DND-41 (cell line): ENCODE measurements around the gene MX2.

Experiments used
- EZH2 ChIP-seq: IDR thresholded peaks from 3 replicates; pipeline ENCODE4 v1.6.1; 2012; ENCODE audit warnings: borderline replicate concordance, low read depth, mild to moderate bottlenecking, moderate library complexity, low read length, inconsistent platforms; ENCODE audit not compliant: severe bottlenecking
- TF ChIP-seq, protein P1 (sequence below): IDR thresholded peaks from 2 replicates; pipeline ENCODE4 v1.5.1; 2012; ENCODE audit warnings: borderline replicate concordance, low read length, moderate library complexity, mild to moderate bottlenecking; ENCODE audit not compliant: poor library complexity, severe bottlenecking; ENCODE audit errors: extremely low read depth

DNA sequence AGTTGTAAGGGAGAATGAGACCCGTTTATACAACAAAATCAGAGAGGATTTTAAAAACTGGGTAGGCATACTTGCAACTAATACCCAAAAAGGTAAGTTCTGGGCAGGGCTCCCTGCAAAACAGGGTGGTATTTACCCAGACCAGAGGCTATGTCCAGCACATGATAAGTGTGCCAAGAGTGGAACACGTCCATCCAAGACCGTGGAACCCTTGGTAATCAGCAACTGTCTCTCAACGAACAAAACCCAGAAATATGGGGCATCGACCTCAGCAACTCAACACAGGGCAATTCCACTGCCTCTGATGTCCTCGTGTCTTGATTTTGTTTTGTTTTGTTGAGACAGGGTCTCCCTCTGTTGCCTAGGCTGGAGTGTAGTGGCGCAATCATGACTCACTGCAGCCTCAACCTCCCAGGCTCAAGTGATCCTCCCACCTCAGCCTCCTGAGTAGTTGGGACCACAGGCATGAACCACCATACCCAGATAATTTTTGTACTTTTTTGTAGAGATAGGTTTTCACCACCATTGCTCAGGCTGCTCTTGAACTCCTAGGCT, 37.5 kb downstream of the MX2 start:
- TF ChIP-seq, protein P1, sequence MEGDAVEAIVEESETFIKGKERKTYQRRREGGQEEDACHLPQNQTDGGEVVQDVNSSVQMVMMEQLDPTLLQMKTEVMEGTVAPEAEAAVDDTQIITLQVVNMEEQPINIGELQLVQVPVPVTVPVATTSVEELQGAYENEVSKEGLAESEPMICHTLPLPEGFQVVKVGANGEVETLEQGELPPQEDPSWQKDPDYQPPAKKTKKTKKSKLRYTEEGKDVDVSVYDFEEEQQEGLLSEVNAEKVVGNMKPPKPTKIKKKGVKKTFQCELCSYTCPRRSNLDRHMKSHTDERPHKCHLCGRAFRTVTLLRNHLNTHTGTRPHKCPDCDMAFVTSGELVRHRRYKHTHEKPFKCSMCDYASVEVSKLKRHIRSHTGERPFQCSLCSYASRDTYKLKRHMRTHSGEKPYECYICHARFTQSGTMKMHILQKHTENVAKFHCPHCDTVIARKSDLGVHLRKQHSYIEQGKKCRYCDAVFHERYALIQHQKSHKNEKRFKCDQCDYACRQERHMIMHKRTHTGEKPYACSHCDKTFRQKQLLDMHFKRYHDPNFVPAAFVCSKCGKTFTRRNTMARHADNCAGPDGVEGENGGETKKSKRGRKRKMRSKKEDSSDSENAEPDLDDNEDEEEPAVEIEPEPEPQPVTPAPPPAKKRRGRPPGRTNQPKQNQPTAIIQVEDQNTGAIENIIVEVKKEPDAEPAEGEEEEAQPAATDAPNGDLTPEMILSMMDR, result no peak
- no peak for TF ChIP-seq EZH2
